ENCODE results near the gene BCAR1.

GRCh38 chr16:75288596-75289120 is 37.2 kb upstream of the BCAR1 start:
- no peak for TF ChIP-seq CTCF (IDR thresholded peaks at IDR 0.05)
- no peak for TF ChIP-seq POLR2A (IDR thresholded peaks at IDR 0.05)
- TF ChIP-seq POLR2AphosphoS5 (IDR thresholded peaks at IDR 0.05), result no peak
- TF ChIP-seq EP300 (IDR thresholded peaks at IDR 0.05), result no peak
